ENCODE data around the gene PCDH18.
"Not testable (repeated sequence)": the region's sequence is repeated elsewhere in the genome, so short reads cannot be mapped to it uniquely, and the experiment has no call there.

The PCDH18 gene

GRCh38 chr4:137529432-137529831 is 2.9 kb downstream of the PCDH18 start:
- DNase-seq (ENCODE audit: low read depth in 2 of 2), result no peak

DNA sequence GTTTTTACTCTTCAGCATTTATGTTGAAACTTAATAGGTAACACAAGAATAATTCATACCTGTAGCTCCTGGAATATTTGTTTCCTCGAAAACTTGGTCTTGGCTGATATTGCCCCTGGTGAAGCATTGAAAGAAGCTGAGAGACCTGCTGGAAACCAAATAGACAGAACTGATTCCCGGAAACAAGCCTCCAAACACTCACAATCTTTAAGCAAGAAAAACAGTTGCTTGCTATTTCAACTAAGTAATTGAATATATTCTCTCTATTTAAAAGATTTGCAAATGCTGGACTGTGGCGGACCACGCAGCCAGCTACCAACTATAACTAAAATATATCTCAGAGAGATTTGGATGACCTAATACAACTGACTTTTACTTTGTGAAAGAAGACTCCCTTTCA is 3.6 kb downstream of the PCDH18 start:
- no peak for DNase-seq (ENCODE audit: low read depth in 2 of 2)

DNA sequence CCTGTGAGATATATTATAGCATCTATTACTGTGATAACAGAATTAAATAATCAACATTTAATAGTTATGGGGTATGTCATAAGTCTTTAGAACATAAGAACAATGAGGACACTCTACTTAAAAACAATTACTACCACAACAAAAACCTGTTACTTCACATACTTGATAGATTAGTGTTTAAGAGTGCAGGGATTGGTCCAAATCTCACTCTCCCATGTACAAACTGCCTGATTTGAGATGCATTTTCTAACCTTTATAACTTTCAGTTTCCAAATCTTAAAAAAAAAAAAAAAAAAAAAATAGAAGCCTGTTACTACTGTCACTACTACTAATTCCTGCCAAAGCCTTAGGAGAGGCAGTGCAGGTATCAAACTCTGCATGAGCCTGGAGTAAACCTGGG is 5.6 kb downstream of the PCDH18 start:
- DNase-seq (ENCODE audit: low read depth in 2 of 2), result no peak

DNA sequence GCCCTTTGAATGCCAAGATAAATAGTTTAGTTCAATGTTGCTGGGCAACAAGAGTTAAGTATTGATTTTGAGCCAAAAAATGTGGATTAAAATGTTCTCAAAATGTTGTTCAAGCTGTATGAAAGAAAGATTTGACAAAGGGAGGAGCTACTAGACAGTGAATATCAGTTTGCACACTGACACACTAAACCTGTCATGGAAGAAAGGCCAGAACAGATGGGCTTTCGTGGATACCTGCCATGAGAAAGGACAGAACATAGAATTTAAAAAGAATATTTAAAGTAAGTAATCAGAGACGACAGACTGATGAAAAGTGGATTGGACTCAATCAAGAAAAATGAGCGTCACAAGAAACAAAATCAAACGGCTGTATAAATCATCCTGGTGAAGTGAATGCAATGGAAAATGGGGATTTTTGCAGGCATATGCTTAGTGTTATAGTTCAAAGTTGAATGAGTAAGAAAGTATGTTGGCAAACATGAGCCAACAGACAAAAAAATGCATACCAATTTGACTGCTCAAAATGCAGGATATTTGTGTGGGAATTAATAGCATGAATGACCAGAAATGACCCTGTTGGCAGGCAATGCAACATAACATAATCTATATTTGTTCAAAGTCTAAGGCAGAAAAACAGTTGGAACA is 7.4 kb downstream of the PCDH18 start:
- DNase-seq (ENCODE audit: low read depth in 2 of 2), result no peak

- DNase-seq (ENCODE audit: low read depth in 2 of 2), result no peak
Measured at GRCh38 chr4:137523329-137523728, 9.0 kb downstream of the PCDH18 start.

DNA sequence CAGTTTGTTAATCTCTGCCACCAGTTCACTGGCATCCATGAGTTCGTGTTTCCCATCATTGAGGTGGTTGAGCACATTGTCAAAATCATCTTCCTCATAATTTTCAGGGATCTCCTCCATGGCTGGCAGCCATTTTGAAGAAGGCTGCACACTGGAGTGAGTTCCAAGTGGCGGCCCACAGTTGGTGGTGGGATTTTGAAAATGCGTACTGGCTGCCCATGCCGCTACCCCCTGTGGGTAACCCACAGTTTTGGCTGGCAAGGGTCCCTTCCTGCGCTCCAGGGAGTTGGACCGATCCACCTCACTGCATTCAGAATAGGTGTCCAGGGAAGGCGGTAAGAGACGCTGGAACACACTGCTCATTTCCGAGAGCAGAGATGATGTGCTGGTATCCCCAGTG is 11.2 kb downstream of the PCDH18 start:
- DNase-seq (ENCODE audit: low read depth in 2 of 2), result no peak

DNA sequence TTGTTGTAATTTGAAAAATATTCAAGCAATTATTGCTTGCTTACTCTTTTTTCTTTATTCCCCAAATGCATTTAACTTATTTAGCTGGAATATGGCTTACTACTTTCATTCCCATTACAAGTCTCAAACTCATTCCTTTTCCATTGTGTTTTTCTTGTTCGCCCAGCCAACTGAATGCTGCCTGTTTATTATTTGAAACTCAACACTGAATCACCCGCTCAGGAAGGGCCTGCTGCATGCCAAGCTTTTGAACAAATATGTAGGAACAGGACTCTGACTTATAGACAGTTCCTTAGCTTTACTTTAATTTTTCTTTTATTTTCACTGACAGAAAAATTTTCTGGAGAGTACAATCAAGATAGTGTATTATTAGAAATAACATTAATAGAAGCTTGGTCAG is 12.9 kb downstream of the PCDH18 start:
- DNase-seq (ENCODE audit: low read depth in 2 of 2), result no peak

DNA sequence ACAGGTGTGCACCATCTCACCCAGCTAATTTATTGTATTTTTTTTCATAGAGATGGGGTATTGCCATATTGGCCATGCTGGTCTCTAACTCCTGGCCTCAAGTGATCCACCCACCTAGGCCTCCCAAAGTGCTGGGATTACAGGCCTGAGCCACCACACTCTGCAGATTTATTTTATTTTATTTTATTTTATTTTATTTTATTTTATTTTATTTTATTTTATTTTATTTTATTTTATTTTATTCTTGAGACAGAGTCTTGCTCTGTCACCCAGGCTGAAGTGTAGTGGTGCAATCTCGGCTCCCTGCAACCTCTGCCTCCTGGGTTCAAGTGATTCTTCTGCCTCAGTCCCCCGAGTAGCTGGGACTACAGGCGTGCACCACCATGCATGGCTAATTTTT is 15.0 kb downstream of the PCDH18 start:
- not testable (repeated sequence) for DNase-seq (ENCODE audit: low read depth in 2 of 2)

- DNase-seq (ENCODE audit: low read depth in 2 of 2), result no peak
Measured at GRCh38 chr4:137514406-137515111, 17.7 kb downstream of the PCDH18 start.

DNA sequence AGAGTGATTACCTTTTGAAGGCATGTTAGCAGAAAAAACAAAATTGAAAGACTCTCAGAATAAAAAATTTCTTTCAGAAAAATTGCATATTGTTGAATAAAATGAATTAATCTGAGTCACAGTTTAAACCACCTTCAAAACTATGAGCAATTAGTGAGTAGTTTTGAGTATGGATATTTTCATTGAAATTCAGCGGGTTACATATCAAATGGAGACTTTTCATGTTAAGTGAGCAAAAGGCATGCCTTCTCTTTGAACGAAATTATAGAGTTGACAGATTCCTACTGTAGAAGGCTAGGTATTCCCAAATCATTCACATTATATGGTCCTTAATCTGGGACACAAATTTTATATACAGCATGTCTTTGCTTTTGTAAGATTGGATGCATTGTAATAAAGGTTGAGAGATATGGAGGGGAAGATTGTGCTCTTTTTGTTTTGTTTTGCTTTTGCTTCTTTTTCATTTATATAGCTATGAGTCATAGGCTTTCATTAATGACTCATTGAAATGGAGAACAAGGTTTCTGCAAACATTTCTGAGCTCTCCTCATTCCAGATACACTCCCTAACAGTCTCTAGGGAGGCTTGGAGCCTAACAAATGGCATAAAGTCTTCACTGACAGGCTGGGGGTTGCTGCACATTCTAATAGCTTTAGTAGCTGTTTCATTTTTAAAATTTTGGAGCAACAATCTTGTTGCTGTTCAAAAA is 21.6 kb downstream of the PCDH18 start:
- no peak for DNase-seq (ENCODE audit: low read depth in 2 of 2)

DNA sequence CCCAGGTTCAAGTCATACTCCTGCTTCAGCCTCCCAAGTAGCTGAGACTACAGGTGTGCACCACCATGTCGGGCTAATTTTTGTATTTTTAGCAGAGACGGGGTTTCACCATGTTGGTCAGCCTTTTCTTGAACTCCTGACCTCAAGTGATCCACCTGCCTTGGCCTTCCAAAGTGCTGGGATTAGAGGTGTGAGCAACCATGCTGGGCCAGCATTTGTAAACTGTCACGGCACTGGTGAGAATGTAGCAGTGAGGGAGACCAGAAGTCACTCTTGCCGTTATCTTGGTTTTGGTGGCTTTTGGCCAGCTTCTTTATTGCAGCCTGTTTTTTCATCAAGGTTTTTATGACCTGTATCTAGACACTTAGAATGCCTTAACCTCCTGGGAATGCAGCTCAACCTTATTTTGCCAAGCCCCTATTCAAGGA is 22.4 kb downstream of the PCDH18 start:
- DNase-seq (ENCODE audit: low read depth in 2 of 2), result no peak

DNA sequence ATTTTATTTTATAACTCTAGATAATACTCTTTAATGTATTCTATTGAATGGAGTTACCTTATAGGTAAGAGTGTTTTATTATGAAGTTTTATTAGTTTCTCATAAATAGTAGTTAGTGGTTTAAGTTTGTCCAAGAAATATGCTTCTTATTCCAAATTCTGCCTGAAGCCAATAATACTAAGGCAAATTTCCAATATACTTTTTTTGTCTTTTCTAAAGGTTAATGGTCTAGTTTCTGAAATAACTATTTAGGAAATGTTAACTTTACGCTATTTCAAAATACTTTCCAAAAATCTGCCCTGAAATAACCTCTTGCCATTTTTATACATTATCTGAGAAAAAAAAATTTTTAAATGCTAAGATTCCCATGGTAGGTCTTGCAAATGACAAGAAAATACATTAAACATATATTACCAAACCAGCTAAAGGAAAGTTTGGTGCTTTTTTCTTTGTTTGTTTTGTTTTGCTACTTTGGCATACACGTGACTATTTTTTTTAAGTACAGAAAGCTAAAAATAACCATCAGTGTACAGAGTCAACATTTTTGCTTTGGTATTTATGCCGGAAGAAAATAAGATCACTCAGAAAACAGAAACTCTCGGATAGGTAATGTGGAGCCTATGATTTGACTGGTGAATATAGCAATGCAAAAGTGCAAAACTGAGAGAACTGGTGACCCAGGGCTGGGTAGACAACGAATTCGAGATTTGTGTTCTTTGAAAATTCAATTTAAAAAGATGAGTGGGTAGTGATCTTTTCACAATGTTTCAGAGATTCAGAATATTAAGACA is 29.8 kb downstream of the PCDH18 start:
- DNase-seq (ENCODE audit: low read depth in 2 of 2), result no peak

DNA sequence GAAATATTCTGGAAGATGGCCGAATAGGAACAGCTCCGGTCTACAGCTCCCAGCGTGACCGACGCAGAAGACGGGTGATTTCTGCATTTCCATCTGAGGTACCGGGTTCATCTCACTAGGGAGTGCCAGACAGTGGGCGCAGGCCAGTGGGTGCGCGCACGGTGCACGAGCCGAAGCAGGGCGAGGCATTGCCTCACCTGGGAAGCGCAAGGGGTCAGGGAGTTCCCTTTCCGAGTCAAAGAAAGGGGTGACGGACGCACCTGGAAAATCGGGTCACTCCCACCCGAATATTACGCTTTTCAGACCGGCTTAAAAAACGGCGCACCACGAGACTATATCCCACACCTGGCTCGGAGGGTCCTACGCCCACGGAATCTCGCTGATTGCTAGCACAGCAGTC is 36.0 kb downstream of the PCDH18 start:
- not testable (repeated sequence) for DNase-seq (ENCODE audit: low read depth in 2 of 2)

- DNase-seq (ENCODE audit: low read depth in 2 of 2), result no peak
Measured at GRCh38 chr4:137495578-137495977, 36.7 kb downstream of the PCDH18 start.

- DNase-seq (ENCODE audit: low read depth in 2 of 2), result not testable (repeated sequence)
Measured at GRCh38 chr4:137483313-137483959, 48.9 kb downstream of the PCDH18 start.

DNA sequence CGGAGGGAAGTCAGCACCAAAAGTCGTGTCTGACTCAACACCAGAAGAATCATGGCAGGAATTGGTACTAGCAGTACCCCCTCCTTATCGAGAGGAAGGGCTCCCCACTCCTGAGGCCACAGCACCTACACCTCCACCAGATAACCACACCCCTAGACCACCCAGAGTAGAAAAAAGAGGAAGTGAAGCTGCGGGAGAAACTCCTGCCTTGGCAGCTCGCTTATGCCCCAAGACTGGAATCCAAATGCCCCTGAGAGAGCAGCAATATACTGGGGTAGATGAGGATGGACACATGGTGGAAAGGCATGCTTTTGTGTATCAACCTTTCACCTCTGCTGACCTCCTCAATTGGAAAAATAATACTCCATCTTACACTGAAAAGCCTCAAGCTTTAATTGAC is 52.6 kb downstream of the PCDH18 start:
- not testable (repeated sequence) for DNase-seq (ENCODE audit: low read depth in 2 of 2)

DNA sequence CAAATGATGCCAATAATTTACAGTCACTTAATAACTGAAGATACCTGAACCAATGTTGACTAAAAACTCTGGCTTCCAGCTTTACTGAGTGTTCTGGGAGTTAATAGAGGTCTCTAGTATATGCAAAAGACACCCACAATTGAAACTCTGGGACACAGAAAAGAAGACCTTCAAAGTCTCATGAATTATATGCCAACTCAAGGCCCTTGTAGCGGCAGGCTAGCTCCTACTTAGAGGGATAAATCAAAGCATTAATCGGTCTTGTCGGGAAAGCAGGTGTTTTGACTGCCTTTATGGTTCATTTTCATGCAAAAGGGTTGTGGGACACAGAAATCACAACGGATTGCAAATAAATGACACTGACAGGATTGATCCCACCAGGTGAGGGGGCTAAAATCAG is 55.9 kb downstream of the PCDH18 start:
- DNase-seq (ENCODE audit: low read depth in 2 of 2), result no peak

GRCh38 chr4:137474711-137475301 is 57.5 kb downstream of the PCDH18 start:
- DNase-seq (ENCODE audit: low read depth in 2 of 2), result no peak

GRCh38 chr4:137471895-137472294 is 60.4 kb downstream of the PCDH18 start:
- no peak for DNase-seq (ENCODE audit: low read depth in 2 of 2)

DNA sequence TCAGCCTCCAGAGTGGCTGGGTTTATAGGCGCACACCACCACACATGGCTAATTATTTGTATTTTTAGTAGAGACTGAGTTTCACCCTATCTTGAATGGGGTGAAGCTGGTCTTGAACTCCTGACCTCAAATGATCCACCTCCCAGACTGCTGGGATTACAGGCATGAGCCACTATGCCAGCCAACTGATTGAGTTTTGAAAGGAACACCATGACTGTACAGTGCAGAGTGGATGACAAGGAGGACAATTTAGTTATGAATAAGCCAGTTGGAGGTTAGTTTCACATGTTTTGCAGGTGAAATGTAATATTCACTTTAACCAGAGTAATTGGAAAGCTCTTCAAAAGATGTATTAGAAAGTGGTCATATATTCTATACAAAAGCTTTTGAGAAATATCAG is 60.8 kb downstream of the PCDH18 start:
- no peak for DNase-seq (ENCODE audit: low read depth in 2 of 2)

DNA sequence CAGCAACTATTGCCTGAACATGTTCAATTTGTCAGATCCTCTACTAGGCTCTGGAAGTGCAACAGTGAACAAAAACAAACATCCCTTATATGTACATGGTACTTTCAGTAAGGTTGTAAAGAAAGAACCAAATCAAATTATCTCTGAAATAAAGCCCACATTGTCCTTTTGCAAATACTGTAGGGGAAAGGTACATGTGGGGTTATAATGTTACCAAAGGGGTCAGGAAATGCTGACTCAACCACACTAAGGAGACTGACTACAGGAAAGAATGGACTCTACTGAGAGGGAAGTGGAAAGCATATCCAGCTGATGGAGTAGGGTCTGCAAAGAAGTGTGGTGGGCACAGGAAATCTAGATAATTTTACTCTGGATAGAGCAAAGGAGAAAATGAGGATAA is 61.5 kb downstream of the PCDH18 start:
- DNase-seq (ENCODE audit: low read depth in 2 of 2), result no peak

Measured in stimulated activated CD8-positive, alpha-beta memory T cell treated with anti-CD3 and anti-CD28 coated beads, Interleukin-2, amount 100 ng/mL, for 1 hour (primary cell).